ENCODE measurements around the gene TOP1.
A peak's percentile ranks its signal among the peaks of the same experiment; 100 is the strongest.

Gene TOP1

DNA sequence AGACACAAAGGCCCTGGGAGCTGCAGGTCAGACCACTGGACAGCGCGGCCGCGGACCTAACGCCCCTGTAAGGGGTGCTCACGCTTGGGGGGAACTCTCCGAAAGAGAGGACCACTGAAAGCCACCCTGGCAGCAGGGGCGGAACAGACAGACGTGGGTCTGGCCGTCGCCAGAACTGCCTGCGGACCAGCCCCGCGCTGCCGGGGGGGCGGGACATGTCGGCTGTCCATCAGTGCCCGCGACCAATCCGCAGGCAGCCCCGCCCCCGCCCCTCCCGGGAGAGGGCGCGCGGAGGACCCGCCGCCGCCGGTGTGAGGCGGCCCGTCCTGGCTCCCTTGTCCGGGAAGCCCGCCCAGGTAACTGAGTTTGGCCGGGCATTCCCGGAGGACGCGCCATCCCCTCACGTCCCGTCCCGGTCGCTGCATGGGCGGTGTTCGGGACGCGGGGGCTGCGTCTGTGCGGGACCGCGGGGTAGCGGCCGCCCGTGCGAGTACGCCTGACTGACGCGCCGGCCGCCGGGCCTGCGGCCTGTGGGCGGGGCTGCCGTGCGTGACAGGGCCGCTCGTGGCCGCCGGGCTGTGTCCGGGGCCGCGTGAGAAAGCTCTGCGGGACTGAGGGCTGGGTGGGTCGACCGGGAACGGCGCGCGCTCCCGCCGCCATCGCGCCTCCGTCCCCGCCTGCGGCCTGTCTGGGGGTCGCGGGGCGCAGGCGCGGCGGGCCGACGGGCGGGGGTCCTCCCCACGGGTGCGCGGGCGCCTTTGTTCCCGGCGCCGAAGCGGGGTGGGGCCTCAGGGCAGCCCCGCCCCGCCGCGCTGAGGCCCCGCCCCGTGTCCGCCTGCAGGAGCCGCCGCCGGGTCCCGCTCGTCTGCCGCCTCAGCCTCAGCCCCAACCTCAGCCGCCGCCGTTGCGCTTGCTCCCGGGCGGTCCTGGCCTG is 108.3 kb downstream of the TOP1 start, which contains the start of gene PLCG1 (continued):
- TF ChIP-seq, protein P1, sequence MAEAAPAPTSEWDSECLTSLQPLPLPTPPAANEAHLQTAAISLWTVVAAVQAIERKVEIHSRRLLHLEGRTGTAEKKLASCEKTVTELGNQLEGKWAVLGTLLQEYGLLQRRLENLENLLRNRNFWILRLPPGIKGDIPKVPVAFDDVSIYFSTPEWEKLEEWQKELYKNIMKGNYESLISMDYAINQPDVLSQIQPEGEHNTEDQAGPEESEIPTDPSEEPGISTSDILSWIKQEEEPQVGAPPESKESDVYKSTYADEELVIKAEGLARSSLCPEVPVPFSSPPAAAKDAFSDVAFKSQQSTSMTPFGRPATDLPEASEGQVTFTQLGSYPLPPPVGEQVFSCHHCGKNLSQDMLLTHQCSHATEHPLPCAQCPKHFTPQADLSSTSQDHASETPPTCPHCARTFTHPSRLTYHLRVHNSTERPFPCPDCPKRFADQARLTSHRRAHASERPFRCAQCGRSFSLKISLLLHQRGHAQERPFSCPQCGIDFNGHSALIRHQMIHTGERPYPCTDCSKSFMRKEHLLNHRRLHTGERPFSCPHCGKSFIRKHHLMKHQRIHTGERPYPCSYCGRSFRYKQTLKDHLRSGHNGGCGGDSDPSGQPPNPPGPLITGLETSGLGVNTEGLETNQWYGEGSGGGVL (tag by site-specific recombination; IDR thresholded peaks at IDR 0.05), result peak; percentile 32; the same call in 1 of the 2 replicates
- TF ChIP-seq ZNF707 (tag by site-specific recombination; IDR thresholded peaks at IDR 0.05) (no peak), KLF9 (tag by site-specific recombination; IDR thresholded peaks at IDR 0.05; ENCODE audit: low read depth) (peak; percentile 82), ZNF626 (tag by site-specific recombination; IDR thresholded peaks at IDR 0.05) (no peak), GLIS2 (tag by site-specific recombination; IDR thresholded peaks at IDR 0.05) (peak; percentile 69; the same call in 1 of the 2 replicates), SETDB1 (IDR thresholded peaks at IDR 0.05; ENCODE audit: insufficient read length, low read length) (no peak), ZXDB (tag by site-specific recombination; IDR thresholded peaks at IDR 0.05) (peak; percentile 76), ZNF274 (IDR thresholded peaks at IDR 0.05; ENCODE audit: low read length) (no peak), ZNF274 (tag by site-specific recombination; IDR thresholded peaks at IDR 0.05; ENCODE audit: borderline replicate concordance) (no peak), ZFP69B (tag by site-specific recombination; IDR thresholded peaks at IDR 0.05) (no peak), ZNF146 (tag by site-specific recombination; IDR thresholded peaks at IDR 0.05) (no peak), ZNF10 (tag by site-specific recombination; IDR thresholded peaks at IDR 0.05) (no peak), ZNF510 (tag by site-specific recombination; IDR thresholded peaks at IDR 0.05; ENCODE audit: insufficient replicate concordance) (no peak), SCRT1 (tag by site-specific recombination; IDR thresholded peaks at IDR 0.05; ENCODE audit: borderline replicate concordance) (no peak), YY1 (tag by site-specific recombination; IDR thresholded peaks at IDR 0.05) (peak; percentile 60), ZNF600 (tag by site-specific recombination; IDR thresholded peaks at IDR 0.05) (peak; percentile 97)
- TF ChIP-seq, protein P2, sequence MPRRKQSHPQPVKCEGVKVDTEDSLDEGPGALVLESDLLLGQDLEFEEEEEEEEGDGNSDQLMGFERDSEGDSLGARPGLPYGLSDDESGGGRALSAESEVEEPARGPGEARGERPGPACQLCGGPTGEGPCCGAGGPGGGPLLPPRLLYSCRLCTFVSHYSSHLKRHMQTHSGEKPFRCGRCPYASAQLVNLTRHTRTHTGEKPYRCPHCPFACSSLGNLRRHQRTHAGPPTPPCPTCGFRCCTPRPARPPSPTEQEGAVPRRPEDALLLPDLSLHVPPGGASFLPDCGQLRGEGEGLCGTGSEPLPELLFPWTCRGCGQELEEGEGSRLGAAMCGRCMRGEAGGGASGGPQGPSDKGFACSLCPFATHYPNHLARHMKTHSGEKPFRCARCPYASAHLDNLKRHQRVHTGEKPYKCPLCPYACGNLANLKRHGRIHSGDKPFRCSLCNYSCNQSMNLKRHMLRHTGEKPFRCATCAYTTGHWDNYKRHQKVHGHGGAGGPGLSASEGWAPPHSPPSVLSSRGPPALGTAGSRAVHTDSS (tag by site-specific recombination; IDR thresholded peaks at IDR 0.05), result no peak; the same call in 1 of the 2 replicates
- TF ChIP-seq, protein P3, sequence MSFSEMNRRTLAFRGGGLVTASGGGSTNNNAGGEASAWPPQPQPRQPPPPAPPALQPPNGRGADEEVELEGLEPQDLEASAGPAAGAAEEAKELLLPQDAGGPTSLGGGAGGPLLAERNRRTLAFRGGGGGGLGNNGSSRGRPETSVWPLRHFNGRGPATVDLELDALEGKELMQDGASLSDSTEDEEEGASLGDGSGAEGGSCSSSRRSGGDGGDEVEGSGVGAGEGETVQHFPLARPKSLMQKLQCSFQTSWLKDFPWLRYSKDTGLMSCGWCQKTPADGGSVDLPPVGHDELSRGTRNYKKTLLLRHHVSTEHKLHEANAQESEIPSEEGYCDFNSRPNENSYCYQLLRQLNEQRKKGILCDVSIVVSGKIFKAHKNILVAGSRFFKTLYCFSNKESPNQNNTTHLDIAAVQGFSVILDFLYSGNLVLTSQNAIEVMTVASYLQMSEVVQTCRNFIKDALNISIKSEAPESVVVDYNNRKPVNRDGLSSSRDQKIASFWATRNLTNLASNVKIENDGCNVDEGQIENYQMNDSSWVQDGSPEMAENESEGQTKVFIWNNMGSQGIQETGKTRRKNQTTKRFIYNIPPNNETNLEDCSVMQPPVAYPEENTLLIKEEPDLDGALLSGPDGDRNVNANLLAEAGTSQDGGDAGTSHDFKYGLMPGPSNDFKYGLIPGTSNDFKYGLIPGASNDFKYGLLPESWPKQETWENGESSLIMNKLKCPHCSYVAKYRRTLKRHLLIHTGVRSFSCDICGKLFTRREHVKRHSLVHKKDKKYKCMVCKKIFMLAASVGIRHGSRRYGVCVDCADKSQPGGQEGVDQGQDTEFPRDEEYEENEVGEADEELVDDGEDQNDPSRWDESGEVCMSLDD (tag by site-specific recombination; IDR thresholded peaks at IDR 0.05), result no peak
- TF ChIP-seq, protein P4, sequence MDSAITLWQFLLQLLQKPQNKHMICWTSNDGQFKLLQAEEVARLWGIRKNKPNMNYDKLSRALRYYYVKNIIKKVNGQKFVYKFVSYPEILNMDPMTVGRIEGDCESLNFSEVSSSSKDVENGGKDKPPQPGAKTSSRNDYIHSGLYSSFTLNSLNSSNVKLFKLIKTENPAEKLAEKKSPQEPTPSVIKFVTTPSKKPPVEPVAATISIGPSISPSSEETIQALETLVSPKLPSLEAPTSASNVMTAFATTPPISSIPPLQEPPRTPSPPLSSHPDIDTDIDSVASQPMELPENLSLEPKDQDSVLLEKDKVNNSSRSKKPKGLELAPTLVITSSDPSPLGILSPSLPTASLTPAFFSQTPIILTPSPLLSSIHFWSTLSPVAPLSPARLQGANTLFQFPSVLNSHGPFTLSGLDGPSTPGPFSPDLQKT (IDR thresholded peaks at IDR 0.05; ENCODE audit: borderline replicate concordance, low read depth, low read length), result no peak
- TF ChIP-seq, protein P5, sequence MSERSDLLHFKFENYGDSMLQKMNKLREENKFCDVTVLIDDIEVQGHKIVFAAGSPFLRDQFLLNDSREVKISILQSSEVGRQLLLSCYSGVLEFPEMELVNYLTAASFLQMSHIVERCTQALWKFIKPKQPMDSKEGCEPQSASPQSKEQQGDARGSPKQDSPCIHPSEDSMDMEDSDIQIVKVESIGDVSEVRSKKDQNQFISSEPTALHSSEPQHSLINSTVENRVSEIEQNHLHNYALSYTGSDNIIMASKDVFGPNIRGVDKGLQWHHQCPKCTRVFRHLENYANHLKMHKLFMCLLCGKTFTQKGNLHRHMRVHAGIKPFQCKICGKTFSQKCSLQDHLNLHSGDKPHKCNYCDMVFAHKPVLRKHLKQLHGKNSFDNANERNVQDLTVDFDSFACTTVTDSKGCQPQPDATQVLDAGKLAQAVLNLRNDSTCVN (tag by site-specific recombination; optimal IDR thresholded peaks at IDR 0.05), result peak; percentile 90
- TF ChIP-seq, protein P6, sequence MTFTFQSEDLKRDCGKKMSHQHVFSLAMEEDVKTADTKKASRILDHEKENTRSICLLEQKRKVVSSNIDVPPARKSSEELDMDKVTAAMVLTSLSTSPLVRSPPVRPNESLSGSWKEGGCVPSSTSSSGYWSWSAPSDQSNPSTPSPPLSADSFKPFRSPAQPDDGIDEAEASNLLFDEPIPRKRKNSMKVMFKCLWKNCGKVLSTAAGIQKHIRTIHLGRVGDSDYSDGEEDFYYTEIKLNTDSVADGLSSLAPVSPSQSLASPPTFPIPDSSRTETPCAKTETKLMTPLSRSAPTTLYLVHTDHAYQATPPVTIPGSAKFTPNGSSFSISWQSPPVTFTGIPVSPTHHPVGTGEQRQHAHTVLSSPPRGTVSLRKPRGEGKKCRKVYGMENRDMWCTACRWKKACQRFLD (tag by site-specific recombination; IDR thresholded peaks at IDR 0.05), result 0 out of 2 replicates have a peak, but pooled peaks have one; percentile 40
- TF ChIP-seq, protein P7, sequence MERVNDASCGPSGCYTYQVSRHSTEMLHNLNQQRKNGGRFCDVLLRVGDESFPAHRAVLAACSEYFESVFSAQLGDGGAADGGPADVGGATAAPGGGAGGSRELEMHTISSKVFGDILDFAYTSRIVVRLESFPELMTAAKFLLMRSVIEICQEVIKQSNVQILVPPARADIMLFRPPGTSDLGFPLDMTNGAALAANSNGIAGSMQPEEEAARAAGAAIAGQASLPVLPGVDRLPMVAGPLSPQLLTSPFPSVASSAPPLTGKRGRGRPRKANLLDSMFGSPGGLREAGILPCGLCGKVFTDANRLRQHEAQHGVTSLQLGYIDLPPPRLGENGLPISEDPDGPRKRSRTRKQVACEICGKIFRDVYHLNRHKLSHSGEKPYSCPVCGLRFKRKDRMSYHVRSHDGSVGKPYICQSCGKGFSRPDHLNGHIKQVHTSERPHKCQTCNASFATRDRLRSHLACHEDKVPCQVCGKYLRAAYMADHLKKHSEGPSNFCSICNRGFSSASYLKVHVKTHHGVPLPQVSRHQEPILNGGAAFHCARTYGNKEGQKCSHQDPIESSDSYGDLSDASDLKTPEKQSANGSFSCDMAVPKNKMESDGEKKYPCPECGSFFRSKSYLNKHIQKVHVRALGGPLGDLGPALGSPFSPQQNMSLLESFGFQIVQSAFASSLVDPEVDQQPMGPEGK (tag by site-specific recombination; IDR thresholded peaks at IDR 0.05), result peak; percentile 79
- TF ChIP-seq, protein P8, sequence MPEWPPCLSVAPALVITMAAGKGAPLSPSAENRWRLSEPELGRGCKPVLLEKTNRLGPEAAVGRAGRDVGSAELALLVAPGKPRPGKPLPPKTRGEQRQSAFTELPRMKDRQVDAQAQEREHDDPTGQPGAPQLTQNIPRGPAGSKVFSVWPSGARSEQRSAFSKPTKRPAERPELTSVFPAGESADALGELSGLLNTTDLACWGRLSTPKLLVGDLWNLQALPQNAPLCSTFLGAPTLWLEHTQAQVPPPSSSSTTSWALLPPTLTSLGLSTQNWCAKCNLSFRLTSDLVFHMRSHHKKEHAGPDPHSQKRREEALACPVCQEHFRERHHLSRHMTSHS (tag by site-specific recombination; IDR thresholded peaks at IDR 0.05), result no peak

Measured in HEK293 (cell line).